ENCODE data around the gene CD300A. TPM values are rescaled to one million over a fixed set of nuclear protein-coding genes. Genes with fewer than 3 reads are reported as not detected.
A peak's percentile ranks its signal among the peaks of the same experiment; 100 is the strongest.

CD300A gene
- total RNA-seq, 1 donor from 2014 or later, result not detected

- no peaks in the 10 kb centered on the region for H3K36me3 Mint-ChIP-seq (ENCODE audit: low read depth)
- no peaks in the 10 kb centered on the region for H3K4me1 Mint-ChIP-seq (ENCODE audit: low read depth)
Measured at GRCh38 chr17:74477411-74477810, 11.0 kb downstream of the CD300A start.

GRCh38 chr17:74478420-74479100 lies 12.1 kb downstream of the CD300A start:
- Mint-ChIP-seq H3K9me3 (ENCODE audit: low read depth) (peaks cover 6% of the 10 kb centered on the region), H3K36me3 (ENCODE audit: low read depth) (no peaks in the 10 kb centered on the region), H3K27me3 (ENCODE audit: low read depth) (peaks cover 60% of the 10 kb centered on the region), H3K4me1 (ENCODE audit: low read depth) (no peaks in the 10 kb centered on the region), H3K27ac (ENCODE audit: unreplicated experiment) (no peak overlapping the region), H3K4me3 (ENCODE audit: unreplicated experiment) (no peak overlapping the region)
- no peak for TF ChIP-seq CTCF (IDR thresholded peaks at IDR 0.05)
- DNase-seq (ENCODE audit: low spot score), result peak; percentile 40

More at GRCh38 chr17:74477411-74477810, 11.0 kb downstream of the CD300A start:
- Mint-ChIP-seq H3K4me3 (ENCODE audit: unreplicated experiment) (no peak overlapping the region), H3K9me3 (ENCODE audit: low read depth) (peaks cover 6% of the 10 kb centered on the region), H3K27ac (ENCODE audit: unreplicated experiment) (no peak overlapping the region), H3K27me3 (ENCODE audit: low read depth) (peaks cover 59% of the 10 kb centered on the region)
- TF ChIP-seq CTCF (IDR thresholded peaks at IDR 0.05), result no peak
- DNase-seq (ENCODE audit: low spot score), result no peak

- Mint-ChIP-seq H3K27ac (ENCODE audit: unreplicated experiment) (no peak overlapping the region), H3K4me1 (ENCODE audit: low read depth) (no peaks in the 10 kb centered on the region), H3K27me3 (ENCODE audit: low read depth) (peaks cover 62% of the 10 kb centered on the region), H3K36me3 (ENCODE audit: low read depth) (no peaks in the 10 kb centered on the region), H3K9me3 (ENCODE audit: low read depth) (peaks cover 6% of the 10 kb centered on the region), H3K4me3 (ENCODE audit: unreplicated experiment) (no peak overlapping the region)
- TF ChIP-seq CTCF (IDR thresholded peaks at IDR 0.05), result no peak
- DNase-seq (ENCODE audit: low spot score), result peak; percentile 79
Measured at GRCh38 chr17:74480290-74480689, 13.9 kb downstream of the CD300A start.

GRCh38 chr17:74481621-74482020 lies 15.2 kb downstream of the CD300A start:
- Mint-ChIP-seq H3K36me3 (ENCODE audit: low read depth) (no peaks in the 10 kb centered on the region), H3K4me3 (ENCODE audit: unreplicated experiment) (no peak overlapping the region), H3K9me3 (ENCODE audit: low read depth) (no peaks in the 10 kb centered on the region), H3K4me1 (ENCODE audit: low read depth) (no peaks in the 10 kb centered on the region), H3K27me3 (ENCODE audit: low read depth) (peaks cover 65% of the 10 kb centered on the region), H3K27ac (ENCODE audit: unreplicated experiment) (no peak overlapping the region)
- DNase-seq (ENCODE audit: low spot score), result no peak
- no peak for TF ChIP-seq CTCF (IDR thresholded peaks at IDR 0.05)

- no peak for DNase-seq (ENCODE audit: low spot score)
- no peak overlapping the region for H3K27ac Mint-ChIP-seq (ENCODE audit: unreplicated experiment)
- TF ChIP-seq CTCF (IDR thresholded peaks at IDR 0.05), result no peak
- no peaks in the 10 kb centered on the region for H3K9me3 Mint-ChIP-seq (ENCODE audit: low read depth)
- H3K36me3 Mint-ChIP-seq (ENCODE audit: low read depth), result no peaks in the 10 kb centered on the region
- no peaks in the 10 kb centered on the region for H3K4me1 Mint-ChIP-seq (ENCODE audit: low read depth)
- no peak overlapping the region for H3K4me3 Mint-ChIP-seq (ENCODE audit: unreplicated experiment)
- H3K27me3 Mint-ChIP-seq (ENCODE audit: low read depth), result peaks cover 58% of the 10 kb centered on the region
Measured at GRCh38 chr17:74484066-74484465, 17.6 kb downstream of the CD300A start.

Measured in chondrocyte (in vitro differentiated cells).